HG03060 (cell line): ENCODE results near the gene SSTR3.
"Not testable (repeated sequence)": the region's sequence is repeated elsewhere in the genome, so short reads cannot be mapped to it uniquely, and the experiment has no call there.

Experiments
- ATAC-seq: cut with Tn5 transposase; IDR thresholded peaks from one replicate; pipeline ENCODE4 v1.9.1; 2021; ENCODE audit warnings: low read depth, moderate number of reproducible peaks; ENCODE audit not compliant: unreplicated experiment

SSTR3 gene

DNA sequence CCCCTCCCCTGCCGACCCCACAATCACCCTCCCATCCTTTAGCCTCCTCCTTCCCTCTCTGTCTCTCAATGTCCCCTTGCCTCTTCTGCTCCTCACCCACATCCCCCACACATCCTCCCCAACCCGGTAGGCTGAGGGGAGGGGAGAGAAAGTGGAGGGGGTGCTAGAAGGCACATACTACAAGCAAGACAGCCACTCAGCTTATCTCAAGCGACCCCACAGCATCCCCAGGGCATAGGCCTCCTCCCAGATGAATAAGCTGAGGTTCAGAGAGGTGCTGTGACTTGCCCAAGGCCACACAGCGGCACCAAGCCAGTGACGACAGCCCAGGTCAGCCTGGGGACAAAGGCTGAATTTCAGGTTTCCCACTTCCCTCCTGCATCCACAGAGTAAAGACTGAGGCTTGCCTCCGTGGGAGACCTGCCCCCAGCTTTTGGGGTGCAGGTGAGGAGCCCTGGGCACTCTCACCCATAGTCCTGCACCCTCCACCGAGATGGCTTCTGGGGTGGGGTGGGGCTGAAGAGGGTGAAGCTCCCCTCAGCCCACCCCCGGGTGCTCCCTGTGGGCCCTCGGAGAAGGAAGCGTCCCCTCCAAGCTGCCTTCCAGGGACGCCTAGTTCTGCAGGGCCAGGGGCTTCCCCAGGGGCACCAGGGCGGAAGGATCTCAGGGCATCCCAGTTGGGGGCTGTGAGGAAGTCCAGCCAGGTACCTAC is 31.3 kb upstream of the SSTR3 start:
- ATAC-seq: no peak

DNA sequence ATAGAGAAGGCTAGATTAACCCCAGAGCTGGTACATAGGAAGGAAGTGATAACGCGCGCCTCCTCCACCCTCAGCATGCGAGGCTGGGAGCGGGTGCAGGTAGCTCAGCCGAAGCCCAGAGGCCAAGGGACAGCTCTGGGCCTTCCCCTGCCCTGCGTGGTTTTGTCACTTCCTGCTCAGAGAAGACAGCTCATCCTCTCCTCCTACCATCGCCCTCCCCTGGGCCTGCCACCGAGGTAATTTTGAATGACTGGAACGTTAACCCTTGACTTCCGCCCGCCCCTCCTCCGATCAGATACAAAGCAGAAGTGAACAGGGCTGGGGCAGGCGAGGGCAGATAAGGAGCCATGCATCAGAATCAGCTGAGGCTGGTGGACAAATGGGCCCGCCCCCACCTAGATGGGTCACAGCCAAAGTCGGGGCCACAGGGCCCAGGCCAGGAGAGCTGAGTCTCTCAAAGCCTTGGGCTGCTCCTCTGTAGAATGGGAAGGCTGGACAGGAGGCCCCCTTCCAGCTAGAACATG is 30.2 kb upstream of the SSTR3 start:
- ATAC-seq: peak; percentile 41

DNA sequence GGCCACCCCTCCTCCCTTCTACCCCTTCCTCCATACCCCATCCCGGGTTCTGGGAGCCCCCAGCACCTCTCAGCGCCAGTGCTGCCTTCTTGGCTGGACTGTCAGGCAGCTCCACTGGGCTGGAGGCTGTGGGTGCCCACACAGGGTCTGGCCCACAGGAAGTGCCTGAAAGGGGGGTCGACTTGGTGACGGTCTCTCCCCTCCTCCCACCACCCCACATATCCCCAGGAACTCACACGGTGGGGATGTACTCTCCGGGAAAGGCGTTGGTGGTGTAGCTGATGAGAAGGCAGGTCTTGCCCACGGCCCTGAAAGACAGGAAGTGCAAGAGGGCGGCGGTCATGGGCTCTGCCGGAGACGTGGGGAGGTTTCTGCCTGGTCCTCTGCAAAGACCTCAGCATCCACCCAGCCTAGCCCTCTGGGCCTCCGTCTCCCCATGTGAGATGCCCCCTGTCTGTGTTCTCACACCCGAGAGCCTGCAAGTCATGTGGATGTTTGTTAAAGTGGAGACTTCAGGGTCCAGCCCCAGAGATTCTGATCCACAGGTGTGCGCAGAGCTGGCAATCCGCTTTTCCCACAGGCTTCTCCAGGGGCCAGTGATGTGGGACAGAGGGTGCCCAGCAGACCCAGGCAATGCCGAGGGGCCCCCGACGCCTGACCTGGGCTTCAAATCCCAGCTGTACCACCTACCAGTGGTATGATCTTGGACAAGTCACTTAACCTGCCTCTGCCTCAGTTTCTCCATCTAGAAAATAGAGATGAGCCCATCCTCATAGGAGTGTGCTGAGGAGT is 29.3 kb upstream of the SSTR3 start:
- no peak for ATAC-seq

DNA sequence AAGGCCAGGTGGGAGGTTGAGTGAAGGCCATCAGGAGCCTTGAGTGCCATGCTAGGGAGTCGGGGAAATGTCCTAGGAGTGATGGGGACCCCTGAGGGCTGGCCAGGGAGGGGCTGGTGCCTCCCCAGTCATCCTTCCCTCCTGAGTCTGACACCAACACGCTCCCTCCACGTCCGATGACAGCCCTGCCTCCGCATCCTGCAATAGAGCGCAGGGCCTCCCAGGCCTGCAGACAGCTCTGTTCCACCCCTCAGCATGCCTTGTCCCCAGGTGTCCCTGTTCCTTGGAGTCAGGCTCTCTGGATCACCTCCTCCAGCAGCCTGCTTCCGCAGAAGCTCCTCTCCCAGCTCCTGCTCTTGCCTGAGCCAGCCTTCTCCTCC is 28.7 kb upstream of the SSTR3 start:
- no peak for ATAC-seq

DNA sequence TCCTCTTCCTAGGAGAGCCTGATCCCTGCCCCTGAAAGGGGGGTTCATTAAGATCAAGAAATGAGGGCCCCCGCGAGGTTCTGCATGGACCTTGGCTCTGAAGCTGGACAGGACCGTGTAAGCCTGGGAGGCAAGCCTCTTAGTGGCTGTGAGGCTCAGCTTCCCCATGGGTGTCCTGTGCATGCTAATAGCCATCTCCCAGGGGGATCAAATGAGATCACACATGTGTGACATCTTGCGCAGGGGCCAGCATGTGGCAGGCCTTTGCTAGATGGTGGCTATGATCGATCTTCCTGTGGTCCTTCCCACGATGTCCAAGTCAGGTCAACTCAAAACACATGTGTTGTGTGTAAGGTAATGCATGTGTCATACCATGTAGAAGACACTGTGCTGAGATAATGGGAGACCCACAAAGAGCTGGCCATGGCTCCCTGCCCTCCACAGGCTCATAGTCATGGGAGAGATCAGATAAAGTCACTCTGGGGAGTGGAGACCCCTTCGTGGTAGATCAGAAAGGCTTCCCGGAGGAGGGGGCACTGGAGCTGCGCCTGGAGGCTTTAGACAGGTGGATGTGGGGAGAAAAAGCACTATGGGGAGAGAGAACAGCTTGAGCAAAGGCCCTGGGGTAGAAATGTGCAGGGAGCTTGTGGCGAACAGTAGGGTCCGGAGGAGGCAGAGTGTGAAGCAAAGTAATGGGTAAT is 28.1 kb upstream of the SSTR3 start:
- no peak for ATAC-seq

DNA sequence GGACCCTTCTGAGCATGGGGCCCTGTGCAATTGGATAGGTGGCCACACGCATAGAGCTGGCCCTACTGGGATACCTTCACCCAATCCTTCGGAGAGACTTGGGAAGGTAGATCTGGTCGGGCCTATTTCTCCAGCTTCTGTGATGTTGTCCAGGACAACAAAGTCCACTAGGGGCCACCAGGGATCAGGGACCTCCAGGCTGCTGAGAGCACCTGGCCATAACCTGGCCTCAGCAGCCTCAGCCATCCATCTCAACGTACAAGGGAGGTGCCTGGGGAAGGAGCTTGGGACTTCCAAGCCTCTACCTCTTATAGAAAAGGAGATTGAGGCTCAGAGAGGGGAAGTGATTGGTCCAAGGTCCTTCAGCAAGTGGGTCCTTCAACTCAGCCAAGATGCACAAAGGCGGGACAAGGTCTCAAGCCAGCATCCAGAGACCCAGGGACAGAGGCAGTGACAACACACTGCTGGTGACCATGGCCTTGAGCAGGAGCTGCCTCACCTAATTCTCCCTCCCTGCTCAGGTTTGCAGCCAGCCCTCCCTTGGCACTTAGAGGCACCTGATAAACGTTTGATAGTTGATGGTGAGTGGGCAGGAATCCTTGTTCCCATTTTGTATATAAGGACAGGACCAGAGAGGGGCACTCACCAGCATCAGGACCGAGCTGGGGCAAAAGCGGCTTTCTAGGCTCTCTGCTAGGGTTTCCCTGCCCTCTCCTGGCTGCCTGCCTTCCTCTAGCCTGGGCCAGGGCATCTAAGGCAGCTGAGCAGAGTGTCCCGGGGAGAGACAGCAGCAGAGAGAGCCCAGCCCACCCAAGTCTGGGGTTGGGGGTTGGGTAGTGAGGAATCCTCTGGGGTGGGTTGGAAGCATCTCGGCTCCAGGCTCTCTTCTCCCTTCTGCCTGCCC is 27.3 kb upstream of the SSTR3 start:
- no peak for ATAC-seq

DNA sequence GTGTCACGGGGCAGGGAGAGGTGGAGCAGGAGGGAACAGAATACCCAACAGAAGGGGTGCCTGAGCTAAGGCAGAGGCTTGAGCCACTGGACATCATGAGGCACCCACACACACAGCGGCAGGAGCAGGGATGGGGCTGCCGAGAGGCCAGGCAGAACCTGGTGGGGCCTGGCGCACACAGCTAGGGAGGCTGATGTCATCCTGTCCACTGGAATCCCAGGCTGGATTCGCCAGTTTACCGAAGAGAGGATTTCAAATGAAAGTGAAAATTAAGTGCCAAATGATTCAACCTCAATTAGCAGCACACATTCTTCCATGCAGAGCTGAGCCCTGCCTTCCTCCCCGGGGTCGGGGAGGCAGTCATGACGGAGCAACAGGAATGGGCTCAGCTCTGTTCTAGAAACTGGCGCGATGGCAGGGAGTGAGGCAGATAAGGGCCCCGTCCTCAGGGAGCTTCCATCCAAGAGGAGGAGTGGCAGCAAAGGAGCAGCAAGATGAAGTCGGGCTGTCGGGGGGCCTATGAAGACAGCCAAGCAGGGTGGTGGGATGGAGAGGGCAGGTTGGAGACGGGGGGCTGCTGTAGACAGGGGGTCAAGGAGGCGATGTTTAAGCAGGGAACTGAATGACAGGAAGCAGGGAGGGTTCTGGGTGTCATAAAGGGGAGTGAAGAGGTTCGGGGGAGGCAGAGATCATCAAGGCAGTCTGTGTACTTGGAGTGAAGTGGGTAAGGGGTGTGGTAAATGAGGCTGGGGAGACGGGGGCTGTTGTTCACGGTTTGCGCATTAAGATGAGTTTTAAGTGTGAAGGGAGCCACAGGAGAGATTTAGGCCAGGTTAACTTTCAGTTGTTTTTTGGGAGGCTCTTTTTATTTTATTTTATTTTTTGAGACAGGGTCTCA is 25.3 kb upstream of the SSTR3 start:
- no peak for ATAC-seq

DNA sequence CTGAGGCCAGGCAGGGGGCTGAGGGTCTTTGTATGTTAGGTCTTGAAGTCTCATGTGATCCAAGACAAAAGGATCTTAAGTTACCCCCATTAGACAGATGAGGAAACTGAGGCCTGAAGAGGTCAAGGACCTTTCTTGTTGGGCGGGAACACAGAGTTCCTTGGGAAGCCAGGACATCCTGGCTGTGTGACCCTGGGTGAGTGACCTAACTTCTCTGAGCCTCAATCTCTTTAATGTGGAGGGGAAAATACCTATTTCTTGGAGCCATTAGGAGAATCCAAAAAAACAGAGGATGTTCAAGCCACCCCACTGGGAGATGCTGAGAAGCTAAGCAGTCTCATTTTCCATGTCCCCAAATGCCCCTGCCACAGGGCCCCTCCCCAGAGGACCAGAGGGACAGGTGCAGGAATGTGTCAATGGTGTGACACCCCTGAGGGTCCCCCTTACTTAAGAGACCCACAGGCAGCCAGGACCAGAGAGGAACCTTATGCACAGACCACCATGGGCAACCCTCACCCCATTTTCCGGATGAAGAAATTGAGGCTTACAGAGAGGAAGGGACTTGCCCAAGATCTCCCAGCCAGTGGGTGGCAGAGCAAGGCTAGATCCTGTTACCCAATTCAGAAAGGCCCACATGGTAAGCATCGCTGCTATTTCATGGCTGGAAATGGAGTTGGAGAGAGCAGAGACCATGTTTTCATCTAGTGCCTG is 23.8 kb upstream of the SSTR3 start:
- no peak for ATAC-seq

DNA sequence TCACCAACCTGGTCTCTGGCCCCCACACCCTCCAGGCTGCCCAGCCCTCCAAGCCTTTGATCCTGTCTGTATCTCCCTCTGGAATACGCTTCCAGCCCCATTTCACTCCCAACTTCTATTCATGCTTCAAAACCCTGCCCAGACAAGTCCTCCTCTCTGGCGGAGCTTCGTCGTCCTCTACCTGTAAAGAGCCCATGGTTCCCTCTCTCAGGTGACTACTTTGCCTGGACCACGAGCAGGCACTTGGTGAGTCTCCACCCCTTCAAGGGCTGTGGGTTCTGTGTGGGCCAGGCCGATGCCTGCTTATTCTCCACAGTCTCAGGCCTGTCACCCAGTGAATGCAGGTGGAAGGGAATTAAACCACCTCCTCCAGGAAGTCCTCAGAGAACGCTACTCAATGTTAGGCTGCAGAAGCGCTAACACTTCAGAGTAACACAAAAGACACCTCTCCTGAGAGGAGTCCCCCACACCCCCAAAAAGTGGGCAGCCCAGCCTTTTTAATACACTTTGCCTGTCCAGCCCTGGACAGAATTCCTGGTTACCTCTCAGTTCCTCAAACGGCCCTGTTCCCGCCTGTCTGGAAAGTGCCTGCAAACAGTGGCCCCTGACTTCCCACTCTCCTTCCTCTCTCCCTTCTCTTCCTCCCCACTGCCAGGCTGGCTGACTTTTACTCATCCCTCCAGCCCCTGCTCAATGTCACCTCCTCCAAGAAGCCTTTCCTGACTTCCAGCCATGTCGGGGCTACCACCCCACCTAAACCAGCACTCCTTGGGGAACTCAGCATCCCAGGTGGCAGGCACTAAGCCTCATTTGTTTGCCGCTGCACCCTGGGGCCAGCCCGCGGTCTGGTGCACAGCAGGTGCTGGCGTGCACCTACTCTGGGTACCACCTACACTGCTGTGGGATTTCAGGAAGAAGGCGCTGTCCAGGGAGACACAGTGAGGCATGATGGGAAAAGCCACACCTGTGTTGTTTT is 22.7 kb upstream of the SSTR3 start:
- no peak for ATAC-seq

DNA sequence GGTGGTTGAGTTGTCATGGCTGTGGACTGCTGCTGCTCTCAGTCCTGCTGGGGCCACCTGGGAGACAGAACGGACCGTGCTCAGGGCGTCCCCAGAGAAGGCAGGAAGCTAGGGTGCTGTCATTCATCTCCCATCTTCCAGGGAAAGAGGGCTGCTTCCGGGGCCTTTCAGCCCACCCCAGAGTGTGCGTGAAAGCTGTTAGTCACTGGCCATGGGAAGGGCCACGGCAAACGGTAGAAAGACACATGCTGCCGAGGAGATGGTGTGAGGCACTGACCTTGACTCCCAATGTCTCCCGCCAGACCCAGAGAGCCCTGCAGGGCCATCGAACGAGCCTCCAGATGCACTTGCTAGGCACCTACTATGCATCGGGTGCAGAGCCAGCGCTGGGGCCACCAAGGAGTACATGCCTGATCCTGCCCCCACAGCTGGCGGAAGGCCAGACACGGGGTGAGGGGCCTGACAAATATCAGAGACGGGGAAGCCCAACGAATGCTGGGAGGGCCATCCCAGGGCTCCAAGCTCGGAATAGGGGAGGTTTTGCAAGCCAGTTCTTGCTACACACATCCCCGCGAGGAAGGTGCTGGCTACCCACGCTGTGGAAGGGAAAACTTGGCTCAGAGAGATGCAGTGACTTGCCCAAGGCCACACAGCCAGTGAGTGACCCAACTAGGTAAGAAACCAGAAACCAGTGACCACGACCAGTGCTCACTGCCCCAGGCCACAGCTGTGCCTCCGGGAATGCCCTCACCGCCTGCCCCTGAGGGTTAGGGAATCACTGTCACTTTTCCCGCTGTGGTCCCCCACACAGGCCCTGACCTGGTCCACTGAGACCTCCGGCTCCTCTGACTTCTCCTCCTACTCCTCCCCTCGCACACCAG is 21.7 kb upstream of the SSTR3 start:
- no peak for ATAC-seq

DNA sequence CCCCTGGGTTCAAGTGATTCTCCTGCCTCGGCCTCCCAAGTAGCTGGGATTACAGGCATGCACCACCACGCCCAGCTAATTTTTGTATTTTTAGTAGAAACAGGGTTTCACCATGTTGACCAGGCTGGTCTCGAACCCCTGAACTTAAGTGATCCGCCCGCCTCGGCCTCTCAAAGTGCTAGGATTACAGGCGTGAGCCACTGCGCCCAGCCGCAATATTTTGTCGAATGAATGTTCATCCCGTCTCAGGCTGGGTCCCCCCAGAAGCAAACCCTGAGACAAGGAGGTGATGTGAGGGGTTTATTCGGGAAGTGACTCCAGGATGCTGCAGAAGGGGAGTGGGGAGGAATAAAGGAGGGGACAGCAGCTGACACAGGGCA is 21.1 kb upstream of the SSTR3 start:
- ATAC-seq: not testable (repeated sequence)

DNA sequence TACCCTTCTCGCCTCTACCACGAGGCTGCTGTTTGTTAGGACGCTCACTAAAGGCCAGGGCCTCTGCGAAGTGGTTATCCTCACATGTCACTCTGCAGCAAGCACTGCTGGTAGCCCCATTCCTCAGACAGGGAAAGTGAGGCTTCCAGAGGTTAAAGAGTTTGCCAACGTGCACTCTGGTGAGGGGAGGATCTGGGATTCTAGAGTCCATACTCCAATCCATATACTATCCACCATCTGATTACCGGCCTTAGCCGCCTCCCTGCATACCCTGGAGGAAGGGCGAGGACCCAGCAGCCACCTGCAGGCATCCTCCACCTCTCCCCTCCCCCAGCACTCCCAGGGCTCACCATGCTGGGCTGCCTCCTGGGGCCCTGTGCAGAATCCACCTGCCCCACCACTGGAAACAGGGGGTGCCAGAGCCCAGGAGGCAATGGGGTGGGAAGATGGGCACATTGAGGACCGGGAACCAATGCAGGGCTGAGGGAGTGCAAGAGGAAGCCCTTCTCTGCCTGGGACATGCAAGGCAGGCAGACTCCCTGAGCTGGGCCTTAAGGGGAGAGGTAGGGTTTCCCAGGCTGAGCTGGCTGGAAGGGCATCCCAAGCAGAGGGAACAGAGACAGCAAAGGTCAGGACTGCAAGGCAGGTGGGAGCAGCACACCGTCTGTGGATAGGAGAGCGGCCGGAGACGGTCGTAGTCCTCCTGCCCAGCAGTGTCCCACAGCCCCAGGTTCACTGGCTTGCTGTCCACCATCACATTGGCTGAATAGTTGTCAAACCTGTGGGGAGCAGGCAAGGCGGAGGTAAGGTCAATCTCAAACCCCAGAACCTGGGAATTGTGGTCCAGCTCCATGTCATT is 20.1 kb upstream of the SSTR3 start:
- ATAC-seq: no peak

DNA sequence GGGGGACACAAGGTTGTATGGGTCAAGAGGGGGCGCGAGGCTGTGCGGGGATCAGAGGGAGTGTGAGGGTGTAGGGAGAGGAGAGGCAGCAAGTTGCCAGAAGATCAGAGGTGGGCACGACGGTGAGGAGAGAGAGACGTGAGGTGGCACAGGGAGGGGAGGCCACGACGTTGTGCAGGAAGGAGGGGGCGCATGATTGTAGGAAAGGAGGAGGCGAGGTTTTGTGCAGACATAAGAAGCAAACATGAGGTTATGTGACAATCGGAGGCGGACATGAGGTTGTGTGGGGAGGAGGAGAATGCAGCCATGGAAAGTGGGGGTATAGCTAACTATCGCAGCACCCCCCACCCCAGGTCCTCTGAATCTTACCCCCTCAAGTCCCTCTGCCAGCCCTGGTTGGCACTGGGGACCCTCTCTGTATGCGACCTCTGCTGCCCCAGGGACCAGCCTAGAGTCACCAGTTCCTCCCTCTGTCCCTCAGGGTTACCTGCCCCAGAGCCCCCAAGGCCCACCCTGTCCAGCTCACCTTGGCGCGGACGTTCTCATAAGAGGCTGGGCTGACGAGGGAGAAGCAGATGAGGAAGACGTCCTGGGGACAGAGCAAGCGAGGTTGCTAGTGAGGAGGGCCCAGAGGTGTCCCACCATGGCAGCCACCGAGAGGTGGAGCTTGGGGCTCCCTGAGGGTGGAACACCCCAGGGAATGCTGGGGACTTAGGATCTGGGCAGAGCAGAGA is 19.3 kb upstream of the SSTR3 start:
- no peak for ATAC-seq

DNA sequence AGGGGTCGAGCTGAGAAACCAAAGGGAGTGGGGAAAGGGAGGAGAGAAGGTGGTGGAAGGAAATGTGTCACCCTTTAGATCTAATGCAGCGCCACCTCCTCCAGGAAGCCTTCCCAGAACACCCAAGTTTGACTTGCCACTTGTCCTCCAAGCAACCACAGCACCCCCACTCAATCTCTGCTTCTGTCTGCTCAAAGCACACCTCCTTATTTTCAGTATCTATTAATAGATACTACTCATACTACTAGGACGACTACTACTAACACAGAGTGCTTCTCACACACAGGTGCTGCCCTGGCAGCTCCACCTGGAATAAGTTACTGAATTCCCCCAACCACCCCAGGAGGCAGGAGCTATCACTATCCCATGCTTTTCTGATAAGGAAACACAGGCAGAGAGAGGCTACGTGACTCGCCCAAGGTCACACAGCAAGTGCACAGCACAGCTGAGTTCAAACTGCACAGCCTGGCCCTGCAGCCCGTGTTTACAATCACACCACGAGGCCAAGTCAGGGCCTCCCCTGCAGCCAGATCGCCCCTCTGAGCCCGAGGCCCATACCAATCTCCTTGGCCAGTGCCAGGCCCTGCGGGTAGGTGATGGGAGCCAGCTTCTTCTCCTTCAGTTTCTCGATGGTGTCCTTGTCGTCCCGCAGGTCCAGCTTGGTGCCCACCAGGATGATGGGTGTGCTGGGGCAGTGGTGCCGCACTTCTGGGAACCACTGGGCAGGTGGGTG is 18.6 kb upstream of the SSTR3 start:
- ATAC-seq: no peak
